ENCODE results near the gene ARSI.

The ARSI gene

GRCh38 chr5:150306775-150307174 lies 4.1 kb upstream of the ARSI start:
- DNase-seq = no peak

GRCh38 chr5:150305557-150305956 lies 2.9 kb upstream of the ARSI start:
- no peak for DNase-seq

- DNase-seq = no peak
Measured at GRCh38 chr5:150305095-150305494, 2.4 kb upstream of the ARSI start.

- no peak for DNase-seq
Measured at GRCh38 chr5:150304481-150305081, 1.9 kb upstream of the ARSI start.

- no peak for DNase-seq
Measured at GRCh38 chr5:150303660-150304386, 1.1 kb upstream of the ARSI start.

GRCh38 chr5:150303070-150303615 lies 438 bp upstream of the ARSI start:
- no peak for DNase-seq

- no peak for DNase-seq
Measured at GRCh38 chr5:150301901-150302300, 804 bp downstream of the ARSI start.

- DNase-seq = no peak
Measured at GRCh38 chr5:150301170-150301505, 1.6 kb downstream of the ARSI start.

- DNase-seq = no peak
Measured at GRCh38 chr5:150300496-150301169, 2.1 kb downstream of the ARSI start.

GRCh38 chr5:150299571-150300327 lies 3.0 kb downstream of the ARSI start:
- no peak for DNase-seq

- DNase-seq = no peak
Measured at GRCh38 chr5:150298701-150299451, 3.8 kb downstream of the ARSI start.

GRCh38 chr5:150297934-150298595 lies 4.6 kb downstream of the ARSI start:
- no peak for DNase-seq

- DNase-seq = no peak
Measured at GRCh38 chr5:150297236-150297890, 5.3 kb downstream of the ARSI start.

GRCh38 chr5:150296496-150296895 lies 6.2 kb downstream of the ARSI start:
- no peak for DNase-seq

GRCh38 chr5:150295741-150296486 lies 6.8 kb downstream of the ARSI start:
- no peak for DNase-seq

GRCh38 chr5:150295172-150295634 lies 7.5 kb downstream of the ARSI start:
- DNase-seq = no peak

- DNase-seq = no peak
Measured at GRCh38 chr5:150294551-150295071, 8.1 kb downstream of the ARSI start.

- DNase-seq = no peak
Measured at GRCh38 chr5:150293091-150293941, 9.4 kb downstream of the ARSI start.

Data from cerebellar nuclear complex (tissue), 1 donor.